GM12872 (cell line): Measurements from ENCODE around the gene LMO7.

ENCODE experiments used
- TF ChIP-seq, protein P1 (sequence below): IDR thresholded peaks from 3 replicates; pipeline ENCODE4 v1.5.1; 2011; ENCODE audit warnings: low read depth, mild to moderate bottlenecking, low read length, moderate library complexity; ENCODE audit not compliant: insufficient read depth

The LMO7 gene

DNA sequence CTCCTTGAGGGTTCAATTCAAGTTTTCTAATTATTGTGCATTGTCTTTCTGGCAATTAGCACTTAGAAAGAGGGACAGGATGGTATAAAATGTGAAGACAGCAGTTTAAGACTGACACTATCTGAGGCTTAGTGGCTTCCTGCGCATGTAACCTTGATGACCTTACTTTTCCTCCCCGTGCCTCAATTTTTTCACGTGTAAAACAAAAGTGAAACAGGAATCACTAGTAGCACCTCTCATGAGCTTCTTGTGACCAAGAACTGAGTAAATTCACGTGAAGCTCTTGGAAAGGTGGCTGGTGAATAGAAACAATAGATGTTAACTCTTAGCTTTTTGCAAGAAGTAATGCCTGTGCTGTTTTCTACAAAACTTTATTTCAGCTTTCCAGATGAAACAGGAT, 233.9 kb downstream of the LMO7 start:
- TF ChIP-seq, protein P1, sequence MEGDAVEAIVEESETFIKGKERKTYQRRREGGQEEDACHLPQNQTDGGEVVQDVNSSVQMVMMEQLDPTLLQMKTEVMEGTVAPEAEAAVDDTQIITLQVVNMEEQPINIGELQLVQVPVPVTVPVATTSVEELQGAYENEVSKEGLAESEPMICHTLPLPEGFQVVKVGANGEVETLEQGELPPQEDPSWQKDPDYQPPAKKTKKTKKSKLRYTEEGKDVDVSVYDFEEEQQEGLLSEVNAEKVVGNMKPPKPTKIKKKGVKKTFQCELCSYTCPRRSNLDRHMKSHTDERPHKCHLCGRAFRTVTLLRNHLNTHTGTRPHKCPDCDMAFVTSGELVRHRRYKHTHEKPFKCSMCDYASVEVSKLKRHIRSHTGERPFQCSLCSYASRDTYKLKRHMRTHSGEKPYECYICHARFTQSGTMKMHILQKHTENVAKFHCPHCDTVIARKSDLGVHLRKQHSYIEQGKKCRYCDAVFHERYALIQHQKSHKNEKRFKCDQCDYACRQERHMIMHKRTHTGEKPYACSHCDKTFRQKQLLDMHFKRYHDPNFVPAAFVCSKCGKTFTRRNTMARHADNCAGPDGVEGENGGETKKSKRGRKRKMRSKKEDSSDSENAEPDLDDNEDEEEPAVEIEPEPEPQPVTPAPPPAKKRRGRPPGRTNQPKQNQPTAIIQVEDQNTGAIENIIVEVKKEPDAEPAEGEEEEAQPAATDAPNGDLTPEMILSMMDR = no peak

DNA sequence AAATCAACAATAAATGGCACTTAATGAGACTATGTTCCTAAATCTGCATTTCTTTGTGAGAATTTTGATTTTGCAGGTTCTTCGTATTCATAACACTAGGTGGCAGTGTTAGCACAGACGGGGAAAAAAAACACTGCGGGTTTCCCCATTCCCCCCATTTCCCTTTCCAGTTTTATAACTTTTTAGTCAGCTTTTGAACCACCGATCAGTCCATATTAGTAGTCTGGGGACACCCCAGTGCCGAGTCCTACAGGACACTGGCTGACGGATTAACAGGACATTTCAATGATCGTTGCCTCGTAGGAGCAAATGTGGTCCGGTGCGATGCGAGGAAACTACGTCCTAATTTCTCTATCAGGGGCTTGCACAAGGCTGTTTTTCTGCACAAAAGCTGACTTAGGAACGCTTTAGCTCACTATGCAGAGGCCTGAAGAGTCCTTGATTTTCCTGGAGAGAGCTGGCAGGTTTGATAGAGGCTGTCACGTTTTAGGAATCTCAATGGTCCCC, 234.3 kb downstream of the LMO7 start:
- TF ChIP-seq, protein P1 = peak; percentile 56

DNA sequence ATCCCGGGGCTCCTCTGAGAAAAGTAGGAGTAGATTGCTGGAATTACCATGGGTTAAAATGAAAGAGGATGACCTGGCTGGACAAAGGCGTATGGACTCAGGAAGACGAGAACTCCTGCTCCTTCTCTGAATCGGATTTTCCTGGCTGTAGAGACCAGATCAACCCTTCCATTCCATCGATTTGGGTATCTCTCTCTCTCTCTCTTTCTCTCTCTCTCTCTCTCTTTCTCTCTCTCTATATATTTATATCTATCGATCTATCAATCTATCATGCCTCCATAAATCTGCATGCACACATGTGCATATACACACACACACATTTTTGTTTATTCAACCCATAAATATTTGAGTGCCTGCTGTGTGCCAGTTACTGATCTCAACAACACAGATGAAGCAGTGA, 234.9 kb downstream of the LMO7 start:
- TF ChIP-seq, protein P1 = no peak

DNA sequence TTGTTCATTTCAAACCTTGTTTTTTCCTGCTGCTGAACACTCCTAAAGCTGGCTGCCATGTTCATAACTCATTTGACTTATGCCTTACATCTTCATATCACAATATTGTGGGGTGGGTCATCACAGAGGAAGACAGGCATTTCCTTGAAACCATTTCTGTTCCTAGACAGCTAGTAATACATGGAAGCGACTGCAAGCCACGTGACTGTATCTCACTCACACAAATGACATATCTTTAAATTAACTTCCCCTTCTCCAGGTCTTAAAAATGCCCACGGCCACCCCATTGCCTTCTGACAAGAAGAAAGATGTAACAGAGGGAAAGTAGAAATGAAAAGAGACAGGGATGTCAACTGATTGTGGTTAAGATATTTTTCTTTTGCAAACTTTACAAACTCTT, 236.8 kb downstream of the LMO7 start:
- TF ChIP-seq, protein P1 = no peak

DNA sequence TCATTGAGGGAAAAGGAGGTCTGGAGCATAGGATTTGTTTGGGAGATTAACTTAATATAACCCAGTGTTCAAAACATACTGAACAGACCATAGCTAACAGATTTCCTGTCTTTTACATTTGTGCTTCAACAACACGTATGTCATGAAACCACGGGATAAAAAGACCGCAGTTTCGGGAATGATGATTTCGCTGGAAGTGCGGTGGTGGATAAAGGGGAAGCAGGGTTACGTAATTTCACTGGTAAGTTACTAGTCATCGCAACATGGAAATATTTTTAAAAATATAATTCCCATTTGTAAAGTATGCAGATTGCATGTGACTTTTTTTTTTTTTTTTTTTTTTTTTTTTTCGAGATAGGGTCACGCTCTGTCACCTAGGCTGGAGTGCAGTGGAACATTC, 237.4 kb downstream of the LMO7 start:
- TF ChIP-seq, protein P1 = no peak

DNA sequence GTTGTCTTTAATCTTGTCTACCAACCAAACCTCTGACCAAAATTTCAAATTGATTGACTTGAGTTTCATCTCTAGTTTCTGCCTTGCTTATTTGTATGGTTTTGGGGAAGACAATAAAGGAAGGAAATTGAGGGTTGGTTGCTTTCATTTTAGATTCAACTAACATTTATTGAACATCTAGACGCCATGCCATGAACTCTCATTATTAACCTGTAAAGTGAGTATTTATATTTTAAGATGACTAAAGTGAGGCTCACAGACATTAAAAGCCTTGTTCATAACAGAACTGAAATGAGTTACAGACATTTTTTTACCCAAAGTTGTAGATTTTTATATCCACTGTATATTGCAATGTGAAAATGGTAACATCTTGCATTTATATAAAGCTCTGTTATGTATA, 239.3 kb downstream of the LMO7 start:
- TF ChIP-seq, protein P1 = no peak

DNA sequence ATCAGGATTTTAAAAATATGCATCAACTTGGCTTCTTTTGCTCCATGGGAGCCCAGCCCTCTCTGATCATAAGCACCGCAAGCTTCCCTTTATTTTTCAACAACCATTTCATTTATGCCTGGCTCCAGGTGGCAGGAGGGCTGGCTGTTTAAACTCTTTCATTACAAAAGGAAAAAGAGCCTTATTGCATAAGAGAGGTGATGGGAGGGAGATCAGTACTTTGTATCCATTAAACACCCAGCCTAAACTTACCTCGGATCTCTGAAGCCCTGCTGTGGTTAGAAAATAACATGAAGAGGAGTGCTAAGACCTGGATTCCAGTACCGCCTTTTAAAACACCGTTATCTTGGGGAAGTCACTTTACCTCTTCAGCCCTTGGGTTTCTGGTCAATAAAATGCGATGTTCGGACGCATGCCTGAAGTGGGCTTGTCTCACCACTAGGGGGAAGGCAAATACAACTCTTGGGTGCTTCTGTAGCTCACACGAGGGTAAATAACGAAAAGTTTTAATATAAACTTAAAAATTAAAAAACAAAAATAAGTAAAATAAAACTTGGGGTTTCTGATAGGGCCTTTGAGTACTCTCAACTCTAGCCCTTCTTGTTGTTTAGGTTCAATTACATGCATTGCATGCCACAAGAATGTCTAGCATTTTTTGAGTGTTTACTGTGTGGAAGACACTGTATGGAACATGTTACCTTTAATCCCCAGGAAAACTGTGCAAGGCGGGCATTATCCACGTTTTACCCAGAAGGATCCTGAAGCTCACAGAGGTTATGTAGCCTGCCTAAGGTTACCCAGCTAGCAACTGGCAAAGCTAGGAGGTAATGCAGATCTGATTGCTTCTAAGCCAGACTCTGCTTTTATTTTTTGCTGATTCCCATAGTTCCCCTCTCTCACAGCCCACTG, 240.3 kb downstream of the LMO7 start:
- TF ChIP-seq, protein P1 = peak; percentile 81
